ENCODE results near the gene USHBP1. TPM values are rescaled to one million over a fixed set of nuclear protein-coding genes. Genes with fewer than 3 reads are reported as not detected.

The USHBP1 gene
- total and polyA plus RNA-seq, 2 experiments from 2014 or later = 4.0 to 5.6 TPM

DNA sequence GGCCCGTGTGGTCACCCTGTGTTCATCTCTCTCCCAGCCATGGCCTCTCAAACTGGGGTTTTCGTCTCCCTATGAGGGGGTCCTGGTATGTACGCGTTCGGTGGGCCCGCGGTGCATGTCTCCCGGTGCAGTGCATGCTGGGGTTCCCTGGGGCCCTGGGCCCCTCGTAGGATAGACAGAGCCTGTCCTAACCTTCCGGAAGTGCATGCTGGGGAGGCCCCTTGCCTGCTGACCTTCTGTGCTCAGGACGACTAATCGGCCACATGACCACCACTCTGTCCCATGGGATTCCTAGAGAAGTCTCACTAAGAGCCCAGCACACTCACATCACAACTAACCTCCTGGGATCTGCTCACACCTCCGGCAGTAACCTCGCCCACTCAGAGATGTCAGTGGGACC is 54.2 kb downstream of the USHBP1 start:
- Histone ChIP-seq H3K27ac (ENCODE audit: low read depth) (0 out of 2 replicates have a peak overlapping the region, but pooled peaks have one; percentile 45), H3K4me1 (ENCODE audit: insufficient read depth) (peaks cover 9% of the 10 kb centered on the region), H4K20me1 (replicated peaks; ENCODE audit: insufficient read depth) (no peaks in the 10 kb centered on the region), H3K36me3 (ENCODE audit: insufficient read depth) (no peaks in the 10 kb centered on the region), H3K4me2 (no peak overlapping the region), H3K4me3 (no peak overlapping the region), H3K79me2 (replicated peaks; ENCODE audit: insufficient read depth) (no peaks in the 10 kb centered on the region), H3F3A (replicated peaks; ENCODE audit: low read depth) (peaks cover 18% of the 10 kb centered on the region), H3K27me3 (ENCODE audit: insufficient read depth) (no peaks in the 10 kb centered on the region), H3K9me2 (ENCODE audit: insufficient read depth) (no peaks in the 10 kb centered on the region), H2AFZ (no peak overlapping the region)
- TF ChIP-seq JUNB (IDR thresholded peaks at IDR 0.05; ENCODE audit: unreplicated experiment) = no peak
- TF ChIP-seq, protein P1, sequence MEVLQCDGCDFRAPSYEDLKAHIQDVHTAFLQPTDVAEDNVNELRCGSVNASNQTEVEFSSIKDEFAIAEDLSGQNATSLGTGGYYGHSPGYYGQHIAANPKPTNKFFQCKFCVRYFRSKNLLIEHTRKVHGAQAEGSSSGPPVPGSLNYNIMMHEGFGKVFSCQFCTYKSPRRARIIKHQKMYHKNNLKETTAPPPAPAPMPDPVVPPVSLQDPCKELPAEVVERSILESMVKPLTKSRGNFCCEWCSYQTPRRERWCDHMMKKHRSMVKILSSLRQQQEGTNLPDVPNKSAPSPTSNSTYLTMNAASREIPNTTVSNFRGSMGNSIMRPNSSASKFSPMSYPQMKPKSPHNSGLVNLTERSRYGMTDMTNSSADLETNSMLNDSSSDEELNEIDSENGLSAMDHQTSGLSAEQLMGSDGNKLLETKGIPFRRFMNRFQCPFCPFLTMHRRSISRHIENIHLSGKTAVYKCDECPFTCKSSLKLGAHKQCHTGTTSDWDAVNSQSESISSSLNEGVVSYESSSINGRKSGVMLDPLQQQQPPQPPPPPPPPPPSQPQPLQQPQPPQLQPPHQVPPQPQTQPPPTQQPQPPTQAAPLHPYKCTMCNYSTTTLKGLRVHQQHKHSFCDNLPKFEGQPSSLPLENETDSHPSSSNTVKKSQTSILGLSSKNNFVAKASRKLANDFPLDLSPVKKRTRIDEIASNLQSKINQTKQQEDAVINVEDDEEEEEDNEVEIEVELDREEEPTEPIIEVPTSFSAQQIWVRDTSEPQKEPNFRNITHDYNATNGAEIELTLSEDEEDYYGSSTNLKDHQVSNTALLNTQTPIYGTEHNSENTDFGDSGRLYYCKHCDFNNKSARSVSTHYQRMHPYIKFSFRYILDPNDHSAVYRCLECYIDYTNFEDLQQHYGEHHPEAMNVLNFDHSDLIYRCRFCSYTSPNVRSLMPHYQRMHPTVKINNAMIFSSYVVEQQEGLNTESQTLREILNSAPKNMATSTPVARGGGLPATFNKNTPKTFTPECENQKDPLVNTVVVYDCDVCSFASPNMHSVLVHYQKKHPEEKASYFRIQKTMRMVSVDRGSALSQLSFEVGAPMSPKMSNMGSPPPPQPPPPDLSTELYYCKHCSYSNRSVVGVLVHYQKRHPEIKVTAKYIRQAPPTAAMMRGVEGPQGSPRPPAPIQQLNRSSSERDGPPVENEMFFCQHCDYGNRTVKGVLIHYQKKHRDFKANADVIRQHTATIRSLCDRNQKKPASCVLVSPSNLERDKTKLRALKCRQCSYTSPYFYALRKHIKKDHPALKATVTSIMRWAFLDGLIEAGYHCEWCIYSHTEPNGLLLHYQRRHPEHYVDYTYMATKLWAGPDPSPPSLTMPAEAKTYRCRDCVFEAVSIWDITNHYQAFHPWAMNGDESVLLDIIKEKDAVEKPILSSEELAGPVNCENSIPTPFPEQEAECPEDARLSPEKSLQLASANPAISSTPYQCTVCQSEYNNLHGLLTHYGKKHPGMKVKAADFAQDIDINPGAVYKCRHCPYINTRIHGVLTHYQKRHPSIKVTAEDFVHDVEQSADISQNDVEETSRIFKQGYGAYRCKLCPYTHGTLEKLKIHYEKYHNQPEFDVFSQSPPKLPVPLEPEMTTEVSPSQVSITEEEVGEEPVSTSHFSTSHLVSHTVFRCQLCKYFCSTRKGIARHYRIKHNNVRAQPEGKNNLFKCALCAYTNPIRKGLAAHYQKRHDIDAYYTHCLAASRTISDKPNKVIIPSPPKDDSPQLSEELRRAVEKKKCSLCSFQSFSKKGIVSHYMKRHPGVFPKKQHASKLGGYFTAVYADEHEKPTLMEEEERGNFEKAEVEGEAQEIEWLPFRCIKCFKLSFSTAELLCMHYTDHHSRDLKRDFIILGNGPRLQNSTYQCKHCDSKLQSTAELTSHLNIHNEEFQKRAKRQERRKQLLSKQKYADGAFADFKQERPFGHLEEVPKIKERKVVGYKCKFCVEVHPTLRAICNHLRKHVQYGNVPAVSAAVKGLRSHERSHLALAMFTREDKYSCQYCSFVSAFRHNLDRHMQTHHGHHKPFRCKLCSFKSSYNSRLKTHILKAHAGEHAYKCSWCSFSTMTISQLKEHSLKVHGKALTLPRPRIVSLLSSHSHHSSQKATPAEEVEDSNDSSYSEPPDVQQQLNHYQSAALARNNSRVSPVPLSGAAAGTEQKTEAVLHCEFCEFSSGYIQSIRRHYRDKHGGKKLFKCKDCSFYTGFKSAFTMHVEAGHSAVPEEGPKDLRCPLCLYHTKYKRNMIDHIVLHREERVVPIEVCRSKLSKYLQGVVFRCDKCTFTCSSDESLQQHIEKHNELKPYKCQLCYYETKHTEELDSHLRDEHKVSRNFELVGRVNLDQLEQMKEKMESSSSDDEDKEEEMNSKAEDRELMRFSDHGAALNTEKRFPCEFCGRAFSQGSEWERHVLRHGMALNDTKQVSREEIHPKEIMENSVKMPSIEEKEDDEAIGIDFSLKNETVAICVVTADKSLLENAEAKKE (CRISPR knock-in tag; IDR thresholded peaks at IDR 0.05) = no peak
- no peak for TF ChIP-seq CREB1 (CRISPR knock-in tag; IDR thresholded peaks at IDR 0.05; ENCODE audit: low read depth)
- TF ChIP-seq STAT1 (IDR thresholded peaks at IDR 0.05; ENCODE audit: unreplicated experiment) = no peak
- TF ChIP-seq, protein P2, sequence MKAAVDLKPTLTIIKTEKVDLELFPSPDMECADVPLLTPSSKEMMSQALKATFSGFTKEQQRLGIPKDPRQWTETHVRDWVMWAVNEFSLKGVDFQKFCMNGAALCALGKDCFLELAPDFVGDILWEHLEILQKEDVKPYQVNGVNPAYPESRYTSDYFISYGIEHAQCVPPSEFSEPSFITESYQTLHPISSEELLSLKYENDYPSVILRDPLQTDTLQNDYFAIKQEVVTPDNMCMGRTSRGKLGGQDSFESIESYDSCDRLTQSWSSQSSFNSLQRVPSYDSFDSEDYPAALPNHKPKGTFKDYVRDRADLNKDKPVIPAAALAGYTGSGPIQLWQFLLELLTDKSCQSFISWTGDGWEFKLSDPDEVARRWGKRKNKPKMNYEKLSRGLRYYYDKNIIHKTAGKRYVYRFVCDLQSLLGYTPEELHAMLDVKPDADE (IDR thresholded peaks at IDR 0.05) = no peak
- TF ChIP-seq NANOG (IDR thresholded peaks at IDR 0.05; ENCODE audit: borderline replicate concordance) = no peak
- TF ChIP-seq, protein P3, sequence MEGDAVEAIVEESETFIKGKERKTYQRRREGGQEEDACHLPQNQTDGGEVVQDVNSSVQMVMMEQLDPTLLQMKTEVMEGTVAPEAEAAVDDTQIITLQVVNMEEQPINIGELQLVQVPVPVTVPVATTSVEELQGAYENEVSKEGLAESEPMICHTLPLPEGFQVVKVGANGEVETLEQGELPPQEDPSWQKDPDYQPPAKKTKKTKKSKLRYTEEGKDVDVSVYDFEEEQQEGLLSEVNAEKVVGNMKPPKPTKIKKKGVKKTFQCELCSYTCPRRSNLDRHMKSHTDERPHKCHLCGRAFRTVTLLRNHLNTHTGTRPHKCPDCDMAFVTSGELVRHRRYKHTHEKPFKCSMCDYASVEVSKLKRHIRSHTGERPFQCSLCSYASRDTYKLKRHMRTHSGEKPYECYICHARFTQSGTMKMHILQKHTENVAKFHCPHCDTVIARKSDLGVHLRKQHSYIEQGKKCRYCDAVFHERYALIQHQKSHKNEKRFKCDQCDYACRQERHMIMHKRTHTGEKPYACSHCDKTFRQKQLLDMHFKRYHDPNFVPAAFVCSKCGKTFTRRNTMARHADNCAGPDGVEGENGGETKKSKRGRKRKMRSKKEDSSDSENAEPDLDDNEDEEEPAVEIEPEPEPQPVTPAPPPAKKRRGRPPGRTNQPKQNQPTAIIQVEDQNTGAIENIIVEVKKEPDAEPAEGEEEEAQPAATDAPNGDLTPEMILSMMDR (conservative IDR thresholded peaks at IDR 0.05; ENCODE audit: low read depth in 2 of 2) = no peak
- no peak for TF ChIP-seq EZH2phosphoT487 (IDR thresholded peaks at IDR 0.05; ENCODE audit: unreplicated experiment)
- TF ChIP-seq ZNF331 (CRISPR knock-in tag; IDR thresholded peaks at IDR 0.05; ENCODE audit: low read depth) = no peak
- no peak for TF ChIP-seq EZH2 (IDR thresholded peaks at IDR 0.05; ENCODE audit: low read depth, unreplicated experiment)
- no peak for TF ChIP-seq ZNF114 (CRISPR knock-in tag; IDR thresholded peaks at IDR 0.05)
- TF ChIP-seq POLR2AphosphoS5 (IDR thresholded peaks at IDR 0.05; ENCODE audit: low read depth) = no peak
- TF ChIP-seq, protein P4, sequence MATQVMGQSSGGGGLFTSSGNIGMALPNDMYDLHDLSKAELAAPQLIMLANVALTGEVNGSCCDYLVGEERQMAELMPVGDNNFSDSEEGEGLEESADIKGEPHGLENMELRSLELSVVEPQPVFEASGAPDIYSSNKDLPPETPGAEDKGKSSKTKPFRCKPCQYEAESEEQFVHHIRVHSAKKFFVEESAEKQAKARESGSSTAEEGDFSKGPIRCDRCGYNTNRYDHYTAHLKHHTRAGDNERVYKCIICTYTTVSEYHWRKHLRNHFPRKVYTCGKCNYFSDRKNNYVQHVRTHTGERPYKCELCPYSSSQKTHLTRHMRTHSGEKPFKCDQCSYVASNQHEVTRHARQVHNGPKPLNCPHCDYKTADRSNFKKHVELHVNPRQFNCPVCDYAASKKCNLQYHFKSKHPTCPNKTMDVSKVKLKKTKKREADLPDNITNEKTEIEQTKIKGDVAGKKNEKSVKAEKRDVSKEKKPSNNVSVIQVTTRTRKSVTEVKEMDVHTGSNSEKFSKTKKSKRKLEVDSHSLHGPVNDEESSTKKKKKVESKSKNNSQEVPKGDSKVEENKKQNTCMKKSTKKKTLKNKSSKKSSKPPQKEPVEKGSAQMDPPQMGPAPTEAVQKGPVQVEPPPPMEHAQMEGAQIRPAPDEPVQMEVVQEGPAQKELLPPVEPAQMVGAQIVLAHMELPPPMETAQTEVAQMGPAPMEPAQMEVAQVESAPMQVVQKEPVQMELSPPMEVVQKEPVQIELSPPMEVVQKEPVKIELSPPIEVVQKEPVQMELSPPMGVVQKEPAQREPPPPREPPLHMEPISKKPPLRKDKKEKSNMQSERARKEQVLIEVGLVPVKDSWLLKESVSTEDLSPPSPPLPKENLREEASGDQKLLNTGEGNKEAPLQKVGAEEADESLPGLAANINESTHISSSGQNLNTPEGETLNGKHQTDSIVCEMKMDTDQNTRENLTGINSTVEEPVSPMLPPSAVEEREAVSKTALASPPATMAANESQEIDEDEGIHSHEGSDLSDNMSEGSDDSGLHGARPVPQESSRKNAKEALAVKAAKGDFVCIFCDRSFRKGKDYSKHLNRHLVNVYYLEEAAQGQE (IDR thresholded peaks at IDR 0.05; ENCODE audit: unreplicated experiment) = no peak
- H3K36me3 Mint-ChIP-seq (ENCODE audit: low read depth) = peaks cover 31% of the 10 kb centered on the region
- no peaks in the 10 kb centered on the region; the same call in 2 of the 3 replicates for H3K9me3 Mint-ChIP-seq
- H3K4me1 Mint-ChIP-seq = peaks cover 16% of the 10 kb centered on the region
- ATAC-seq (no peak), DNase-seq (ENCODE audit: low spot score) (no peak)
- no peak overlapping the region for H3K27ac Mint-ChIP-seq
- no peak overlapping the region; the same call in 2 of the 3 replicates for H3K4me3 Mint-ChIP-seq
- H3K27me3 Mint-ChIP-seq (ENCODE audit: insufficient read depth, low read depth, poor library complexity) = peaks cover 19% of the 10 kb centered on the region

Measured in GM23338 (cell line).